ENCODE data around the gene RBMY1A1.
"Not testable (repeated sequence)": the region's sequence is repeated elsewhere in the genome, so short reads cannot be mapped to it uniquely, and the experiment has no call there.

Gene RBMY1A1

GRCh38 chrY:21534579-21534978 is at the start of gene RBMY1A1:
RBMY1A1 (plus strand) TSS chrY:21534879; CDS start chrY:21536892, 2,013 bp downstream.
- DNase-seq (ENCODE audit: low read depth in 2 of 2): not testable (repeated sequence)

GRCh38 chrY:21511038-21511437 is 23.6 kb upstream of the RBMY1A1 start, which contains the start of gene RBMY1B:
RBMY1B (plus strand) TSS chrY:21511338; CDS start chrY:21513351, 2,013 bp downstream.
- not testable (repeated sequence) for DNase-seq (ENCODE audit: low read depth in 2 of 2)

- not testable (repeated sequence) for DNase-seq (ENCODE audit: low read depth in 2 of 2)
These were observed 24.8 kb downstream of the RBMY1A1 start for GRCh38 chrY:21559316-21559984.

- no peak for DNase-seq (ENCODE audit: low read depth in 2 of 2)
These were observed 50.8 kb downstream of the RBMY1A1 start for GRCh38 chrY:21585449-21585848.

GRCh38 chrY:21586454-21586853 is 51.8 kb downstream of the RBMY1A1 start:
- not testable (repeated sequence) for DNase-seq (ENCODE audit: low read depth in 2 of 2)

GRCh38 chrY:21592059-21592458 is 57.4 kb downstream of the RBMY1A1 start:
- DNase-seq (ENCODE audit: low read depth in 2 of 2): no peak

GRCh38 chrY:21596287-21596686 is 61.6 kb downstream of the RBMY1A1 start:
- not testable (repeated sequence) for DNase-seq (ENCODE audit: low read depth in 2 of 2)
